ENCODE measurements around the gene PLA2G4B.

PLA2G4B gene

DNA sequence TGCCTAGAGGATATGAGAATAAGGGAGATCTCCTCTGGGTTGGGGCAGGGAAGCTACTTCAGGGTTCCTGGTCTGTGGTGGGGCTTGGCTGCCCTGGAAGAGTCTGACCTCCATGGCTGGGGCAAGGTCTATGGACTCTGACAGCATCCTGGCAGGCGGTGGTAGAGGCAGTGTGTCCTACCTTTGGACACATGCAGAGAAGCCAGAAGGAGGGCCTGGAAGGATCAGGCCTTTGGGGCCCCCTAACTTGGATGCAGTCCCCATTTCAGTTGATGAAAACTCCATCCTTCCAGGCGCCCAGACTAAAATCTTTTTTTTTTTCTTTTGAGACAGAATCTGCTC is 44.8 kb downstream of the PLA2G4B start:
- no peak overlapping the region for H3K4me3 ChIP-seq (replicated peaks; ENCODE audit: low read depth, low read length)
- TF ChIP-seq, protein P1, sequence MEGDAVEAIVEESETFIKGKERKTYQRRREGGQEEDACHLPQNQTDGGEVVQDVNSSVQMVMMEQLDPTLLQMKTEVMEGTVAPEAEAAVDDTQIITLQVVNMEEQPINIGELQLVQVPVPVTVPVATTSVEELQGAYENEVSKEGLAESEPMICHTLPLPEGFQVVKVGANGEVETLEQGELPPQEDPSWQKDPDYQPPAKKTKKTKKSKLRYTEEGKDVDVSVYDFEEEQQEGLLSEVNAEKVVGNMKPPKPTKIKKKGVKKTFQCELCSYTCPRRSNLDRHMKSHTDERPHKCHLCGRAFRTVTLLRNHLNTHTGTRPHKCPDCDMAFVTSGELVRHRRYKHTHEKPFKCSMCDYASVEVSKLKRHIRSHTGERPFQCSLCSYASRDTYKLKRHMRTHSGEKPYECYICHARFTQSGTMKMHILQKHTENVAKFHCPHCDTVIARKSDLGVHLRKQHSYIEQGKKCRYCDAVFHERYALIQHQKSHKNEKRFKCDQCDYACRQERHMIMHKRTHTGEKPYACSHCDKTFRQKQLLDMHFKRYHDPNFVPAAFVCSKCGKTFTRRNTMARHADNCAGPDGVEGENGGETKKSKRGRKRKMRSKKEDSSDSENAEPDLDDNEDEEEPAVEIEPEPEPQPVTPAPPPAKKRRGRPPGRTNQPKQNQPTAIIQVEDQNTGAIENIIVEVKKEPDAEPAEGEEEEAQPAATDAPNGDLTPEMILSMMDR (IDR thresholded peaks at IDR 0.05; ENCODE audit: insufficient read depth, low read length, poor library complexity, severe bottlenecking), result no peak

DNA sequence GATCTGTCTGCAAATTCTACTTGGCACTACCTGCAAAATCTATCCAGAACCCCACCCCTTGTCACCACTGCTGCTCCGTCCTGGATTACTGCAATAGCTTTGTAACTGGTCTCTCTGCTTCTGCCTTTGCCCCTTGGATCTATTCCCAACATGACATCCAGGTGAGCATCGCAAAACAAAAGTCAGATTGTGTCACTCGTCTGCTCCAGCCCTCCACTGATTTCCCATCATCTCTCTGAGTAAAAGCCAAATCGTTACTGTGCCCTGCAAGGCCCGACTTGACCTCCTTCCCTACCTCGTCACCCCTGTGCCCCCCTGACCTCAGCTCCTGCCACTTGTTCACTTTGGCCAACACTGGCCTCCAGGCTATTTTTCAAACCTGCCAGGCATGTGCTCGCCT is 45.8 kb downstream of the PLA2G4B start:
- Histone ChIP-seq H3K27me3 (replicated peaks; ENCODE audit: control insufficient read depth, insufficient read depth, low read length) (peaks cover 5% of the 10 kb centered on the region), H3K4me3 (replicated peaks; ENCODE audit: low read depth, low read length) (no peak overlapping the region), H3K36me3 (ENCODE audit: control insufficient read depth, insufficient read depth, low read length) (no peaks in the 10 kb centered on the region)
- DNase-seq (ENCODE audit: extremely low read depth, insufficient read length), result no peak
- TF ChIP-seq, protein P1 (IDR thresholded peaks at IDR 0.05; ENCODE audit: insufficient read depth, low read length, poor library complexity, severe bottlenecking), result no peak

More for the DNA sequence above, 44.8 kb downstream of the PLA2G4B start:
- Histone ChIP-seq H3K36me3 (ENCODE audit: control insufficient read depth, insufficient read depth, low read length) (no peaks in the 10 kb centered on the region), H3K27me3 (replicated peaks; ENCODE audit: control insufficient read depth, insufficient read depth, low read length) (peaks cover 5% of the 10 kb centered on the region)
- DNase-seq (ENCODE audit: extremely low read depth, insufficient read length), result no peak

DNA sequence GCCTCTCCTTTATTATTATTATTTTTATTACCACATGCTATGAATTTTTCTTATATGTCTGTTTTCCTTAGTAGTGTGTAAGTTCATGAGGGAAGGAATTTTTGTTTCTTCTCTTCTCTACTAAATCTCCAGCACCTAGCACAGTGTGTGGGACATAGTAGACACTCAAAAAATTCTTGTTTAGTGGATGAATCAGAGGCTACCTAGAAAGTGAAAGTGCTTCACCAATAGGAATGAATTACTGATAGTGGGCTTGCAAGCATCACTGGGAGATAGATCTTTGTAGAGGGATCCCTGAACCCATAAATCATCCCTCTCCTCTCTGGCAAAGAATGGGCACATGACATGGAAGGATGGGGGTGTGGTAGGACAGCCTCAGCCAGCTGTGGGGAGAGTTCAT is 46.7 kb downstream of the PLA2G4B start:
- no peak overlapping the region for H3K4me3 ChIP-seq (replicated peaks; ENCODE audit: low read depth, low read length)
- H3K27me3 ChIP-seq (replicated peaks; ENCODE audit: control insufficient read depth, insufficient read depth, low read length), result peaks cover 3% of the 10 kb centered on the region
- TF ChIP-seq, protein P1 (IDR thresholded peaks at IDR 0.05; ENCODE audit: insufficient read depth, low read length, poor library complexity, severe bottlenecking), result no peak
- H3K36me3 ChIP-seq (ENCODE audit: control insufficient read depth, insufficient read depth, low read length), result no peaks in the 10 kb centered on the region
- DNase-seq (ENCODE audit: extremely low read depth, insufficient read length), result no peak

DNA sequence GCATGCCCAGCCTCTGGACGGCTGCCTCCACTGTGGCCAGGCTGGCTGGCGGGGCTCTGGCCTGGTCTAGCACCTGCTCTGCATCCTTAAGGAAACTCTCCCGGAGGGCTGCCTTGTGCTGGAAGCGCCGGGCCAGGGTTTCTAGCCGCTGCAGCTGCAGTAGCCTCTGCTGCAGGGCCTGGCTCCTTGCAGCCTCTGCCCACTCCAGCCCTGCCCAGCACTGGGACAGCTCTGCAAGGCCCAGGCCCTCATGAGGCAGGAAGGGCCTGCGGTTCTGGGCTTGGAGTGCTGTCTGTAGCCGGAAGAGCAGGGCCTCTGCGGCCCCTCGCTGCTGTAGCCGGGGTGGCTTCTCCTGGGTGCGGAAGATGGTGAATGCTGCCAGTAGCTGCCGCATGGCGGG is 47.2 kb downstream of the PLA2G4B start:
- Histone ChIP-seq H3K4me3 (replicated peaks; ENCODE audit: low read depth, low read length) (no peak overlapping the region), H3K36me3 (ENCODE audit: control insufficient read depth, insufficient read depth, low read length) (no peaks in the 10 kb centered on the region), H3K27me3 (replicated peaks; ENCODE audit: control insufficient read depth, insufficient read depth, low read length) (peaks cover 3% of the 10 kb centered on the region)
- no peak for DNase-seq (ENCODE audit: extremely low read depth, insufficient read length)
- TF ChIP-seq, protein P1 (IDR thresholded peaks at IDR 0.05; ENCODE audit: insufficient read depth, low read length, poor library complexity, severe bottlenecking), result no peak

GRCh38 chr15:41886741-41887140 is 48.1 kb downstream of the PLA2G4B start:
- TF ChIP-seq, protein P1 (IDR thresholded peaks at IDR 0.05; ENCODE audit: insufficient read depth, low read length, poor library complexity, severe bottlenecking), result no peak
- H3K27me3 ChIP-seq (replicated peaks; ENCODE audit: control insufficient read depth, insufficient read depth, low read length), result no peaks in the 10 kb centered on the region
- no peaks in the 10 kb centered on the region for H3K36me3 ChIP-seq (ENCODE audit: control insufficient read depth, insufficient read depth, low read length)
- no peak overlapping the region for H3K4me3 ChIP-seq (replicated peaks; ENCODE audit: low read depth, low read length)
- no peak for DNase-seq (ENCODE audit: extremely low read depth, insufficient read length)

DNA sequence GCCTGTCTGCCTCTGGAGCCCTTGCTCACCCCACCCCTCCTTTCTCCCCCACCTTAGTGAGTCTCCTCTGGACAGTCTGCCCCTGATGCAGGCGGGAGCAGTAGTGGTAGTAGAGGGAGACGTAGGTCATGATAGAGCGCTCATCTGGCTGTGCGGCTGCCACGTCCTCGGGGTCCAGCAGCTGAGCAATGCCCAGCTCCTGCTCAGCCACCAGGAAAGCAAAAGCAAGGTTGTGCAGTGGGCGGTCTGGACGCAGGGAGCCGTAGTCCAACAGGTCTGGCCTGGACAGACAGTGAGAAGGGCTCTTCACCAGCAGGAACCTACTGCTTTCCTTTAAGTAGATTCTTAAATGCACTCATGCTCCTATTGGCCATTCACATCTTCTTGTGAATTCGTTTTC is 48.5 kb downstream of the PLA2G4B start:
- Histone ChIP-seq H3K4me3 (replicated peaks; ENCODE audit: low read depth, low read length) (no peak overlapping the region), H3K27me3 (replicated peaks; ENCODE audit: control insufficient read depth, insufficient read depth, low read length) (no peaks in the 10 kb centered on the region), H3K36me3 (ENCODE audit: control insufficient read depth, insufficient read depth, low read length) (no peaks in the 10 kb centered on the region)
- no peak for DNase-seq (ENCODE audit: extremely low read depth, insufficient read length)
- TF ChIP-seq, protein P1 (IDR thresholded peaks at IDR 0.05; ENCODE audit: insufficient read depth, low read length, poor library complexity, severe bottlenecking), result no peak
